Neural cell (in vitro differentiated cells): ENCODE data around the gene DIS3L2. TPM values are rescaled to one million over a fixed set of nuclear protein-coding genes. Genes with fewer than 3 reads are reported as not detected.
A peak's percentile ranks its signal among the peaks of the same experiment; 100 is the strongest.

ENCODE experiments used
- H2AFZ ChIP-seq: fragments of 200-600, 300-800 bp; sonication (generic), shearing (Covaris generic); 2 replicates; pipeline ENCODE4 v1.6.0; 2014; ENCODE audit warnings: low read depth, mild to moderate bottlenecking, antibody characterized with exemption, low read length, moderate library complexity
- H3F3A ChIP-seq: fragments of 200-600 bp; shearing (Covaris generic); 2 replicates; pipeline ENCODE4 v1.6.1; 2016; ENCODE audit warnings: mild to moderate bottlenecking, moderate library complexity, mixed read lengths, antibody characterized with exemption, low read length; ENCODE audit not compliant: insufficient read depth, poor library complexity, severe bottlenecking
- H3K27ac ChIP-seq: fragments of 200-600, 300-800 bp; sonication (generic), shearing (Covaris generic); 2 replicates; pipeline ENCODE4 v1.5.1; 2014; ENCODE audit warnings: mild to moderate bottlenecking, low read length, moderate library complexity
- H3K27me3 ChIP-seq: fragments of 300-800, 200-600 bp; sonication (generic), shearing (Covaris generic); 2 replicates; pipeline ENCODE4 v1.6.0; 2014; ENCODE audit warnings: mild to moderate bottlenecking, low read depth, low read length, moderate library complexity; ENCODE audit not compliant: insufficient read depth
- H3K36me3 ChIP-seq: fragments of 300-800, 200-600 bp; sonication (generic), shearing (Covaris generic); 2 replicates; pipeline ENCODE4 v1.5.1; 2014; ENCODE audit warnings: mild to moderate bottlenecking, antibody characterized with exemption, low read length, moderate library complexity; ENCODE audit not compliant: insufficient read depth
- H3K4me2 ChIP-seq: fragments of 300-800, 200-600 bp; sonication (generic), shearing (Covaris generic); 2 replicates; pipeline ENCODE4 v1.6.0; 2014; ENCODE audit warnings: mild to moderate bottlenecking, low read length
- H3K4me3 ChIP-seq: fragments of 300-800, 200-600 bp; sonication (generic), shearing (Covaris generic); 2 replicates; pipeline ENCODE4 v1.5.1; 2014; ENCODE audit warnings: mild to moderate bottlenecking, low read length, moderate library complexity
- H3K79me2 ChIP-seq: fragments of 200-600 bp; shearing (Covaris generic); replicated peaks from 2 replicates; pipeline ENCODE4 v1.6.0; 2014; ENCODE audit warnings: mild to moderate bottlenecking, low read length, moderate library complexity; ENCODE audit not compliant: insufficient read depth
- H3K9ac ChIP-seq: fragments of 300-800, 200-600 bp; sonication (generic), shearing (Covaris generic); 2 replicates; pipeline ENCODE4 v1.6.1; 2016; ENCODE audit warnings: mild to moderate bottlenecking, low read length, mixed read lengths
- H3K9me2 ChIP-seq: fragments of 200-600 bp; shearing (Covaris generic); 2 replicates; pipeline ENCODE4 v1.6.1; 2016; ENCODE audit warnings: mild to moderate bottlenecking, low read length, mixed read lengths; ENCODE audit not compliant: insufficient read depth
- H3K9me3 ChIP-seq: fragments of 200-600, 300-800 bp; sonication (generic), shearing (Covaris generic); 2 replicates; pipeline ENCODE4 v1.6.1; 2016; ENCODE audit warnings: mild to moderate bottlenecking, mixed run types, low read length, moderate library complexity, mixed read lengths
- H4K20me1 ChIP-seq: fragments of 200-600 bp; shearing (Covaris generic); 2 replicates; pipeline ENCODE4 v1.6.1; 2016; ENCODE audit warnings: mild to moderate bottlenecking, mixed run types; ENCODE audit not compliant: insufficient read depth
- CTCF ChIP-seq: fragments of 450-650 bp; IDR thresholded peaks from 2 replicates; pipeline ENCODE4 v1.5.1; 2014; ENCODE audit warnings: antibody characterized with exemption, mild to moderate bottlenecking, moderate library complexity; ENCODE audit not compliant: poor library complexity, severe bottlenecking
- EP300 ChIP-seq: fragments of 450-650 bp; conservative IDR thresholded peaks from 2 replicates; pipeline ENCODE4 v1.6.1; 2014; ENCODE audit warnings: antibody characterized with exemption, mild to moderate bottlenecking, moderate library complexity; ENCODE audit not compliant: poor library complexity, severe bottlenecking
- EZH2 ChIP-seq: fragments of 200-600, 300-800 bp; shearing (Covaris generic), sonication (generic); IDR thresholded peaks from 2 replicates; pipeline ENCODE4 v1.6.1; 2014; ENCODE audit warnings: antibody characterized with exemption, low read length, borderline replicate concordance, mild to moderate bottlenecking; ENCODE audit not compliant: insufficient read depth, poor library complexity, severe bottlenecking
- MXI1 ChIP-seq: fragments of 450-650 bp; conservative IDR thresholded peaks from 2 replicates; pipeline ENCODE4 v1.6.1; 2014; ENCODE audit warnings: antibody characterized with exemption, mild to moderate bottlenecking; ENCODE audit not compliant: poor library complexity, severe bottlenecking
- POLR2AphosphoS5 ChIP-seq: IDR thresholded peaks from 2 replicates; pipeline ENCODE4 v1.6.1; 2012
- RAD21 ChIP-seq: fragments of 450-650 bp; conservative IDR thresholded peaks from 2 replicates; pipeline ENCODE4 v1.6.1; 2014; ENCODE audit warnings: antibody characterized with exemption, mild to moderate bottlenecking, moderate library complexity
- SMC3 ChIP-seq: fragments of 450-650 bp; conservative IDR thresholded peaks from 2 replicates; pipeline ENCODE4 v1.6.1; 2014; ENCODE audit warnings: antibody characterized with exemption, mild to moderate bottlenecking, moderate library complexity; ENCODE audit not compliant: poor library complexity
- TAF1 ChIP-seq: IDR thresholded peaks from 2 replicates; pipeline ENCODE4 v1.6.1; 2012; ENCODE audit warnings: low read depth
- polyA plus RNA-seq: library from polyadenylated mRNA; depleted of rRNA; stranded (reverse); fragments of >200 nt; gene quantifications from 2 replicates; pipeline ENCODE4 v1.2.3, GENCODE V29; 2014
- TF ChIP-seq, protein P1 (sequence below): IDR thresholded peaks from 2 replicates; pipeline ENCODE4 v1.6.1; 2012; ENCODE audit warnings: borderline replicate concordance

DIS3L2 gene
- polyA plus RNA-seq, 1 donor from 2014 or later: 20.0 TPM

- Histone ChIP-seq H3K9me3 (no peaks in the 10 kb centered on the region), H3K4me3 (peak overlapping the region; percentile 82), H3K4me2 (peak overlapping the region; percentile 93), H3K9ac (peak overlapping the region; percentile 76), H3F3A (no peaks in the 10 kb centered on the region), H3K27me3 (peaks cover 45% of the 10 kb centered on the region), H3K9me2 (no peaks in the 10 kb centered on the region), H4K20me1 (no peaks in the 10 kb centered on the region), H2AFZ (peak overlapping the region; percentile 21), H3K36me3 (no peaks in the 10 kb centered on the region), H3K27ac (no peak overlapping the region), H3K79me2 (no peaks in the 10 kb centered on the region)
- TF ChIP-seq RAD21 (no peak), MXI1 (no peak), SMC3 (no peak), CTCF (no peak), TAF1 (no peak), EZH2 (no peak), POLR2AphosphoS5 (no peak), EP300 (no peak)
- TF ChIP-seq, protein P1, sequence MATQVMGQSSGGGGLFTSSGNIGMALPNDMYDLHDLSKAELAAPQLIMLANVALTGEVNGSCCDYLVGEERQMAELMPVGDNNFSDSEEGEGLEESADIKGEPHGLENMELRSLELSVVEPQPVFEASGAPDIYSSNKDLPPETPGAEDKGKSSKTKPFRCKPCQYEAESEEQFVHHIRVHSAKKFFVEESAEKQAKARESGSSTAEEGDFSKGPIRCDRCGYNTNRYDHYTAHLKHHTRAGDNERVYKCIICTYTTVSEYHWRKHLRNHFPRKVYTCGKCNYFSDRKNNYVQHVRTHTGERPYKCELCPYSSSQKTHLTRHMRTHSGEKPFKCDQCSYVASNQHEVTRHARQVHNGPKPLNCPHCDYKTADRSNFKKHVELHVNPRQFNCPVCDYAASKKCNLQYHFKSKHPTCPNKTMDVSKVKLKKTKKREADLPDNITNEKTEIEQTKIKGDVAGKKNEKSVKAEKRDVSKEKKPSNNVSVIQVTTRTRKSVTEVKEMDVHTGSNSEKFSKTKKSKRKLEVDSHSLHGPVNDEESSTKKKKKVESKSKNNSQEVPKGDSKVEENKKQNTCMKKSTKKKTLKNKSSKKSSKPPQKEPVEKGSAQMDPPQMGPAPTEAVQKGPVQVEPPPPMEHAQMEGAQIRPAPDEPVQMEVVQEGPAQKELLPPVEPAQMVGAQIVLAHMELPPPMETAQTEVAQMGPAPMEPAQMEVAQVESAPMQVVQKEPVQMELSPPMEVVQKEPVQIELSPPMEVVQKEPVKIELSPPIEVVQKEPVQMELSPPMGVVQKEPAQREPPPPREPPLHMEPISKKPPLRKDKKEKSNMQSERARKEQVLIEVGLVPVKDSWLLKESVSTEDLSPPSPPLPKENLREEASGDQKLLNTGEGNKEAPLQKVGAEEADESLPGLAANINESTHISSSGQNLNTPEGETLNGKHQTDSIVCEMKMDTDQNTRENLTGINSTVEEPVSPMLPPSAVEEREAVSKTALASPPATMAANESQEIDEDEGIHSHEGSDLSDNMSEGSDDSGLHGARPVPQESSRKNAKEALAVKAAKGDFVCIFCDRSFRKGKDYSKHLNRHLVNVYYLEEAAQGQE: no peak
Measured at GRCh38 chr2:231926761-231927565, 34.5 kb upstream of the DIS3L2 start.

GRCh38 chr2:231927566-231927890 is 34.0 kb upstream of the DIS3L2 start:
- no peaks in the 10 kb centered on the region for H4K20me1 ChIP-seq
- no peaks in the 10 kb centered on the region for H3K36me3 ChIP-seq
- H3K27ac ChIP-seq: no peak overlapping the region
- H2AFZ ChIP-seq: no peak overlapping the region
- no peaks in the 10 kb centered on the region for H3K9me3 ChIP-seq
- no peak for TF ChIP-seq CTCF
- TF ChIP-seq POLR2AphosphoS5: no peak
- no peak for TF ChIP-seq EZH2
- TF ChIP-seq TAF1: no peak
- no peak for TF ChIP-seq EP300
- no peak for TF ChIP-seq MXI1
- TF ChIP-seq RAD21: no peak
- TF ChIP-seq, protein P1: no peak
- no peak for TF ChIP-seq SMC3
- no peaks in the 10 kb centered on the region for H3K9me2 ChIP-seq
- H3K27me3 ChIP-seq: peaks cover 45% of the 10 kb centered on the region
- peak overlapping the region; percentile 82 for H3K4me3 ChIP-seq
- no peak overlapping the region for H3K9ac ChIP-seq
- no peaks in the 10 kb centered on the region for H3K79me2 ChIP-seq
- no peaks in the 10 kb centered on the region for H3F3A ChIP-seq
- no peak overlapping the region for H3K4me2 ChIP-seq
